IMR-90 (cell line): ENCODE results near the gene PC. TPM values are rescaled to one million over a fixed set of nuclear protein-coding genes. Genes with fewer than 3 reads are reported as not detected.
A peak's percentile ranks its signal among the peaks of the same experiment; 100 is the strongest.

Experiments
- ATAC-seq: fragments of 200-7000 bp; cut with Tn5 transposase; 2 replicates; pipeline ENCODE4 v1.9.1; 2020; ENCODE audit warnings: low read depth, mild to moderate bottlenecking, moderate library complexity
- BruUV-seq: library from RNA; stranded (reverse); fragments of 400-500 nt; replicated peaks from 2 replicates; lab custom pipeline; 2021; lab: Mats Ljungman, UMichigan
- CTCF ChIA-PET: fragments of 300-600 bp; formaldehyde crosslinking; extraction: SDS; loops from one replicate; lab custom pipeline; 2021; ENCODE audit warnings: antibody characterized with exemption; lab: Yijun Ruan, JAX
- POLR2A ChIA-PET: fragments of 300-600 bp; sonication (Branson Sonifier 250); formaldehyde crosslinking; loops from one replicate; lab custom pipeline; 2022; ENCODE audit warnings: antibody characterized with exemption; ENCODE audit not compliant: unreplicated experiment; lab: Charles Lee
- DNase-seq: peaks from one replicate; pipeline ENCODE4 v3.0.0; 2013
- H2AFZ ChIP-seq: replicated peaks from 2 replicates; pipeline ENCODE3; 2013; ENCODE audit warnings: low read length, mild to moderate bottlenecking; ENCODE audit not compliant: poor library complexity
- H2AK5ac ChIP-seq: 2 replicates; pipeline ENCODE4 v1.6.1; 2013; ENCODE audit warnings: low read depth, low read length, inconsistent platforms
- H2AK9ac ChIP-seq: replicated peaks from 2 replicates; pipeline ENCODE3; 2013; ENCODE audit warnings: mild to moderate bottlenecking, low read depth, low read length, moderate library complexity; ENCODE audit not compliant: poor library complexity
- H2BK120ac ChIP-seq: 2 replicates; pipeline ENCODE4 v1.6.1; 2013; ENCODE audit warnings: low read depth, low read length, inconsistent platforms
- H2BK15ac ChIP-seq: 3 replicates; pipeline ENCODE4 v1.6.1; 2013; ENCODE audit warnings: low read depth, low read length, inconsistent platforms
- H2BK20ac ChIP-seq: 2 replicates; pipeline ENCODE4 v1.6.1; 2013; ENCODE audit warnings: low read depth, mild to moderate bottlenecking, inconsistent platforms, low read length, moderate library complexity
- H2BK5ac ChIP-seq: 2 replicates; pipeline ENCODE4 v1.6.1; 2013; ENCODE audit warnings: mild to moderate bottlenecking, low read depth, low read length, inconsistent platforms; ENCODE audit not compliant: poor library complexity, severe bottlenecking
- H3K14ac ChIP-seq: replicated peaks from 2 replicates; pipeline ENCODE4 v1.6.1; 2013; ENCODE audit warnings: low read depth, low read length, inconsistent platforms
- H3K18ac ChIP-seq: 2 replicates; pipeline ENCODE4 v1.6.1; 2013; ENCODE audit warnings: low read depth, low read length, control low read depth
- H3K23ac ChIP-seq: 2 replicates; pipeline ENCODE4 v1.6.1; 2013; ENCODE audit warnings: low read depth, low read length, inconsistent platforms
- H3K27ac ChIP-seq: 2 replicates; pipeline ENCODE4 v1.5.1; 2013; ENCODE audit warnings: mild to moderate bottlenecking, control low read depth, low read length; ENCODE audit not compliant: insufficient read depth
- H3K27me3 ChIP-seq: 2 replicates; pipeline ENCODE4 v1.6.1; 2013; ENCODE audit warnings: low read length; ENCODE audit not compliant: control insufficient read depth, insufficient read depth
- H3K36me3 ChIP-seq: 2 replicates; pipeline ENCODE4 v1.6.1; 2013; ENCODE audit warnings: low read length, mixed read lengths; ENCODE audit not compliant: control insufficient read depth, insufficient read depth
- H3K4ac ChIP-seq: 2 replicates; pipeline ENCODE4 v1.6.1; 2013; ENCODE audit warnings: low read depth, low read length, inconsistent platforms
- H3K4me1 ChIP-seq: 2 replicates; pipeline ENCODE4 v1.6.1; 2013; ENCODE audit warnings: low read length, mixed read lengths; ENCODE audit not compliant: control insufficient read depth, insufficient read depth
- H3K4me2 ChIP-seq: 2 replicates; pipeline ENCODE4 v1.6.1; 2013; ENCODE audit warnings: low read depth, mild to moderate bottlenecking, control low read depth, low read length, moderate library complexity
- H3K4me3 ChIP-seq: 2 replicates; pipeline ENCODE4 v1.5.1; 2013; ENCODE audit warnings: low read depth, mild to moderate bottlenecking, control low read depth, low read length, moderate library complexity; ENCODE audit not compliant: insufficient read depth
- H3K56ac ChIP-seq: 2 replicates; pipeline ENCODE4 v1.6.1; 2013; ENCODE audit warnings: low read length, inconsistent platforms; ENCODE audit not compliant: insufficient read depth; ENCODE audit errors: extremely low read depth
- H3K79me1 ChIP-seq, 2 experiments: 2 replicates each; pipeline ENCODE4 v1.6.1; 2013; ENCODE audit warnings: low read length in 2 of 2, inconsistent platforms in 1 of 2, low read depth in 1 of 2
- H3K9ac ChIP-seq: 2 replicates; pipeline ENCODE4 v1.6.1; 2013; ENCODE audit warnings: low read depth, low read length, control low read depth
- H3K9me1 ChIP-seq: 2 replicates; pipeline ENCODE4 v1.6.1; 2013; ENCODE audit warnings: low read length, inconsistent platforms; ENCODE audit not compliant: insufficient read depth
- H3K9me3 ChIP-seq: 2 replicates; pipeline ENCODE4 v1.6.1; 2013; ENCODE audit warnings: low read length; ENCODE audit not compliant: control insufficient read depth, insufficient read depth
- H4K20me1 ChIP-seq: 2 replicates; pipeline ENCODE4 v1.6.1; 2013; ENCODE audit warnings: low read length, inconsistent platforms; ENCODE audit not compliant: insufficient read depth
- H4K5ac ChIP-seq: 2 replicates; pipeline ENCODE4 v1.6.1; 2013; ENCODE audit warnings: mild to moderate bottlenecking, low read depth, low read length, control low read depth
- H4K8ac ChIP-seq, 2 experiments: 2 replicates each; pipeline ENCODE4 v1.6.1; 2013; ENCODE audit warnings: low read depth in 2 of 2, low read length in 2 of 2, control low read depth in 1 of 2, inconsistent platforms in 1 of 2
- H4K91ac ChIP-seq: 2 replicates; pipeline ENCODE4 v1.6.1; 2013; ENCODE audit warnings: low read depth, low read length, inconsistent platforms; ENCODE audit not compliant: insufficient read depth
- BHLHE40 ChIP-seq: fragments of 150-350 bp; IDR thresholded peaks from 2 replicates; pipeline ENCODE4 v1.6.1; 2016; ENCODE audit warnings: mild to moderate bottlenecking, low read depth, low read length
- CEBPB ChIP-seq: IDR thresholded peaks from 2 replicates; pipeline ENCODE4 v1.6.1; 2012; ENCODE audit warnings: low read depth, low read length, improper control_type of control experiment
- CTCF ChIP-seq: conservative IDR thresholded peaks from 2 replicates; pipeline ENCODE4 v1.5.1; 2012; ENCODE audit warnings: mild to moderate bottlenecking, low read depth, low read length, improper control_type of control experiment
- MAZ ChIP-seq: IDR thresholded peaks from 2 replicates; pipeline ENCODE4 v1.6.1; 2012; ENCODE audit warnings: low read depth, mild to moderate bottlenecking, low read length, improper control_type of control experiment, moderate library complexity, borderline replicate concordance
- MXI1 ChIP-seq: IDR thresholded peaks from 2 replicates; pipeline ENCODE4 v1.6.1; 2012; ENCODE audit warnings: low read depth, mild to moderate bottlenecking, low read length, moderate library complexity, borderline replicate concordance
- NFE2L2 ChIP-seq: fragments of 150-350 bp; IDR thresholded peaks from 2 replicates; pipeline ENCODE4 v1.6.1; 2016; ENCODE audit warnings: low read depth, mild to moderate bottlenecking, low read length
- POLR2A ChIP-seq: IDR thresholded peaks from 2 replicates; pipeline ENCODE4 v1.6.1; 2012; ENCODE audit warnings: mild to moderate bottlenecking, low read depth, low read length
- WGBS, 2 experiments: methylation state at CpG; one replicate each; pipeline versions ENCODE4 v1.1.5 to v1.1.7; 2013; ENCODE audit warnings: missing lambda C conversion rate in 2 of 2; ENCODE audit not compliant: insufficient read length in 1 of 2; ENCODE audit errors: extremely low coverage in 2 of 2; 5-methylcytosine and 5-hydroxymethylcytosine counted together
- dilution Hi-C: fragments of 300-500 bp; cut with HindIII; formaldehyde crosslinking; loops from one replicate; pipeline ENCODE4 v1.14.3; 2018; ENCODE audit warnings: low sequenced_read_pairs; ENCODE audit not compliant: unreplicated experiment
- in situ Hi-C: fragments of 300-500 bp; cut with MboI; formaldehyde crosslinking; loops from 3 replicates; pipeline ENCODE4 v1.14.3; 2019; ENCODE audit warnings: low sequenced_read_pairs, inconsistent platforms, mixed read lengths
- intact Hi-C: fragments of 100-400 bp; cut with micrococcal nuclease; formaldehyde crosslinking; loops from 2 replicates; pipeline ENCODE4 v1.10.0; 2022
- polyA plus RNA-seq, 3 experiments: library from polyadenylated mRNA; depleted of rRNA; stranded (reverse); fragments of >200 nt; gene quantifications; 2 replicates each; pipeline ENCODE4 v1.2.3, GENCODE V29; 2012; ENCODE audit warnings: low replicate concordance in 1 of 3
- total RNA-seq: library from RNA; depleted of rRNA; stranded (reverse); fragments of >200 nt; gene quantifications from 2 replicates; pipeline ENCODE4 v1.2.3, GENCODE V29; 2012

The PC gene
- total and polyA plus RNA-seq, 2 of the 4 experiments (the other 2 are of a cell fraction) = 13.6 to 15.7 TPM

- peak overlapping the region; percentile 87 for H3K9ac ChIP-seq
- H2BK120ac ChIP-seq = peak overlapping the region; percentile 89
- peak overlapping the region; percentile 80 for H2BK5ac ChIP-seq
- peak overlapping the region; percentile 94 for H3K23ac ChIP-seq
- peak overlapping the region; percentile 96 for H3K4me2 ChIP-seq
- H3K27ac ChIP-seq = peak overlapping the region; percentile 78
- no peaks in the 10 kb centered on the region for H3K9me3 ChIP-seq
- dilution Hi-C loops = no loop called here
- TF ChIP-seq NFE2L2 = no peak
- TF ChIP-seq CEBPB = no peak
- peak; percentile 32; the same call in 1 of the 2 replicates for TF ChIP-seq MXI1
- TF ChIP-seq POLR2A = peak; percentile 78
- TF ChIP-seq CTCF = 0 out of 2 replicates have a peak, but pooled peaks have one; percentile 4
- no peak for TF ChIP-seq BHLHE40
- TF ChIP-seq MAZ = peak; percentile 97; the same call in 1 of the 2 replicates
- peaks cover 4% of the 10 kb centered on the region; the same call in 1 of the 2 replicates for H4K20me1 ChIP-seq
- H3K36me3 ChIP-seq = peaks cover 16% of the 10 kb centered on the region; the same call in 1 of the 2 replicates
- H3K18ac ChIP-seq = peak overlapping the region; percentile 86
- CTCF ChIA-PET = no interaction called here
- no TSS peak for BruUV-seq
- H2AFZ ChIP-seq = peak overlapping the region; percentile 93
- DNase-seq = peak; percentile 84
- H2AK9ac ChIP-seq = peak overlapping the region; percentile 97
- peak overlapping the region; percentile 90 for H2AK5ac ChIP-seq
- H3K14ac ChIP-seq = peak overlapping the region; percentile 99
- peak overlapping the region; percentile 31 for H2BK20ac ChIP-seq
- peak overlapping the region; percentile 100 for H3K4ac ChIP-seq
- H3K9me1 ChIP-seq = peaks cover 15% of the 10 kb centered on the region; the same call in 1 of the 2 replicates
- peak overlapping the region; percentile 96 to 99 for H4K8ac ChIP-seq
- H3K27me3 ChIP-seq = no peaks in the 10 kb centered on the region
- peaks cover 4% of the 10 kb centered on the region for H3K4me1 ChIP-seq
- POLR2A ChIA-PET = interaction anchor here (0.6 kb wide), 2 partner anchors 338 to 536 kb away, joined by 3 to 5 read pairs; partner anchors contain the start of gene RAD9A
- peak overlapping the region; percentile 57 for H3K4me3 ChIP-seq
- WGBS, 2 experiments = 0% methylated on average over 2 of the region's 51 CpGs; no CpG with 5 or more reads in 1 of the 2 experiments
- in situ Hi-C loops = no loop called here
- H3K79me1 ChIP-seq = peaks cover 3 to 30% of the 10 kb centered on the region in 2 experiments; a peak in 2 of 4 replicates
- intact Hi-C loops = loop anchor here (1.0 to 5.0 kb wide), 3 partner anchors 116 to 215 kb away; no protein-coding TSS in a partner anchor
- H4K5ac ChIP-seq = peak overlapping the region; percentile 98
- peak overlapping the region; percentile 17; the same call in 1 of the 3 replicates for H2BK15ac ChIP-seq
- peak overlapping the region; percentile 82 for H3K56ac ChIP-seq
- H4K91ac ChIP-seq = peak overlapping the region; percentile 99
- peak; percentile 95 for ATAC-seq
These were observed 102.3 kb downstream of the PC start for GRCh38 chr11:66855574-66856495.
